K562 (cell line): Measurements from ENCODE around the gene NAPA. TPM values are rescaled to one million over a fixed set of nuclear protein-coding genes. Genes with fewer than 3 reads are reported as not detected.
A peak's percentile ranks its signal among the peaks of the same experiment; 100 is the strongest.

Experiments used
- ATAC-seq: fragments of 200-7000 bp; cut with Tn5 transposase; 3 replicates; pipeline ENCODE4 v1.9.1; 2020; ENCODE audit warnings: moderate library complexity
- BruUV-seq: library from RNA; stranded (reverse); fragments of 400-500 nt; replicated peaks from 2 replicates; lab custom pipeline; 2021; lab: Mats Ljungman, UMichigan
- CTCF ChIA-PET: fragments of 300-600 bp; formaldehyde crosslinking; extraction: SDS; loops from one replicate; lab custom pipeline; 2021; ENCODE audit warnings: low intra/inter-chr PET ratio; lab: Yijun Ruan, JAX
- POLR2A ChIA-PET: fragments of 300-600, 350-650 bp; sonication (Branson Sonifier 250); formaldehyde crosslinking; extraction: SDS; loops from one replicate; lab custom pipeline; 2021; ENCODE audit warnings: antibody characterized with exemption, inconsistent platforms; lab: Yijun Ruan, JAX
- DNase-seq, 4 experiments: peaks; one replicate each; pipeline versions ENCODE4 v3.0.0 to v3.0.0-alpha.2; 2011 to 2018; ENCODE audit warnings: low spot score in 3 of 4, mixed read lengths in 3 of 4; ENCODE audit errors: extremely low read depth in 1 of 4
- FAIRE-seq: peaks from 2 replicates; lab custom pipeline; 2011; peaks lifted over from hg19 to GRCh38; lab: Jason Lieb, UNC
- H2AFZ ChIP-seq: 2 replicates; pipeline ENCODE4 v1.6.0; 2011; ENCODE audit warnings: low read depth, low read length, control low read depth, inconsistent platforms
- H3K27ac ChIP-seq: fragments of 200-600 bp; 3 replicates; pipeline ENCODE4 v1.8.0; 2011; ENCODE audit warnings: low read depth, mild to moderate bottlenecking, control low read depth, inconsistent platforms, low read length, moderate library complexity, mixed read lengths; ENCODE audit errors: extremely low read depth
- H3K27me3 ChIP-seq, 2 experiments: fragments of 300-600 bp in 1 of 2; 2 replicates in 1 of 2; 3 replicates in 1 of 2; pipeline versions ENCODE4 v1.6.0 to v1.8.0; 2011; ENCODE audit warnings: inconsistent platforms in 2 of 2, low read length in 2 of 2, mild to moderate bottlenecking in 1 of 2, mixed read lengths in 1 of 2, moderate library complexity in 1 of 2; ENCODE audit not compliant: control insufficient read depth in 2 of 2, insufficient read depth in 2 of 2
- H3K36me3 ChIP-seq: fragments of 300-600 bp; 3 replicates; pipeline ENCODE4 v1.8.0; 2011; ENCODE audit warnings: mild to moderate bottlenecking, low read length, inconsistent platforms; ENCODE audit not compliant: control insufficient read depth, insufficient read depth
- H3K4me1 ChIP-seq, 2 experiments: fragments of 200-600 bp in 1 of 2; replicated peaks in 1 of 2; 2 replicates in 1 of 2; 3 replicates in 1 of 2; pipeline versions ENCODE4 v1.5.1 to v1.8.0; 2011; ENCODE audit warnings: inconsistent platforms in 2 of 2, low read length in 2 of 2, mild to moderate bottlenecking in 1 of 2, mixed read lengths in 1 of 2, moderate library complexity in 1 of 2; ENCODE audit not compliant: control insufficient read depth in 2 of 2, insufficient read depth in 2 of 2
- H3K4me2 ChIP-seq: 2 replicates; pipeline ENCODE4 v1.6.1; 2011; ENCODE audit warnings: low read length, control low read depth, inconsistent platforms, mixed read lengths; ENCODE audit not compliant: insufficient read depth
- H3K4me3 ChIP-seq: fragments of 200-600 bp; sonication (generic), shearing (Covaris generic); 2 replicates; pipeline ENCODE4 v1.5.1; 2016; ENCODE audit warnings: control low read depth, inconsistent platforms
- H3K79me2 ChIP-seq: fragments of 200-600 bp; 3 replicates; pipeline ENCODE4 v1.8.0; 2011; ENCODE audit warnings: low read length, inconsistent platforms; ENCODE audit not compliant: control insufficient read depth, insufficient read depth
- H3K9ac ChIP-seq, 2 experiments: 2 replicates each; pipeline versions ENCODE4 v1.6.0 to v1.6.1; 2011; ENCODE audit warnings: low read depth in 2 of 2, low read length in 2 of 2, control low read depth in 1 of 2, inconsistent platforms in 1 of 2, mild to moderate bottlenecking in 1 of 2, mixed read lengths in 1 of 2; ENCODE audit not compliant: insufficient read depth in 1 of 2
- H3K9me1 ChIP-seq: one replicate; pipeline ENCODE4 v1.6.0; 2011; ENCODE audit warnings: inconsistent platforms, mild to moderate bottlenecking, low read length, moderate library complexity; ENCODE audit not compliant: control insufficient read depth, insufficient read depth
- H3K9me3 ChIP-seq: replicated peaks from 2 replicates; pipeline ENCODE4 v1.5.1; 2011; ENCODE audit warnings: low read depth, low read length, inconsistent platforms; ENCODE audit not compliant: control insufficient read depth, insufficient read depth
- H4K20me1 ChIP-seq: replicated peaks from 2 replicates; pipeline ENCODE4 v1.6.1; 2011; ENCODE audit warnings: low read length, inconsistent platforms, mixed read lengths; ENCODE audit not compliant: control insufficient read depth, insufficient read depth
- POLR2B ChIP-seq: fragments of 450-650 bp; IDR thresholded peaks from 2 replicates; pipeline ENCODE4 v1.6.1; 2018; ENCODE audit warnings: low read depth; ENCODE audit not compliant: partially characterized antibody
- ZFP30 ChIP-seq: fragments of 250-450 bp; sonication (Bioruptor Pico); IDR thresholded peaks from 2 replicates; pipeline ENCODE4 v1.8.0; 2022; ENCODE audit warnings: moderate library complexity, mild to moderate bottlenecking, inconsistent platforms, borderline replicate concordance
- WGBS: fragments of 100-300 bp; shearing (Covaris generic); methylation state at CpG from one replicate; pipeline ENCODE4 v1.1.6; 2016; ENCODE audit warnings: low coverage, mixed read lengths; ENCODE audit not compliant: insufficient coverage; ENCODE audit errors: missing lambda C conversion rate; 5-methylcytosine and 5-hydroxymethylcytosine counted together
- in situ Hi-C: fragments of 300-500 bp; cut with MboI; formaldehyde crosslinking; loops from 4 replicates; pipeline ENCODE4 v1.15.0; 2018; ENCODE audit warnings: inconsistent platforms, mixed read lengths
- intact Hi-C: fragments of 100-400 bp; cut with micrococcal nuclease; formaldehyde crosslinking; loops from 2 replicates; pipeline ENCODE4 v1.14.2; 2022
- polyA plus RNA-seq, 8 experiments: library from polyadenylated mRNA; depleted of rRNA in 4 of 8; stranded (reverse) in 5 of 8; unstranded in 3 of 8; fragments of >200 nt; fragmentation: Nextera tagmentation in 2 of 8; fragmentation: Illumina TruSeq in 1 of 8; extraction: Ambion mirVana in 2 of 8; extraction: Trizol in 1 of 8; gene quantifications; 2 replicates each; pipeline versions ENCODE4 v1.2.1 to v1.2.3, GENCODE V29; 2011 to 2014; ENCODE audit warnings: inconsistent platforms in 1 of 8, missing spikeins in 1 of 8
- total RNA-seq, 7 experiments: library from RNA; depleted of rRNA in 6 of 7; stranded (reverse); fragments of >200 nt in 6 of 7; fragmentation: Illumina TruSeq in 2 of 7; extraction: Trizol in 2 of 7; gene quantifications; 2 replicates each; pipeline versions ENCODE4 v1.2.1 to v1.2.3, GENCODE V29; 2011 to 2021; ENCODE audit warnings: low replicate concordance in 1 of 7

Gene NAPA
- total and polyA plus RNA-seq, 9 of the 15 experiments (the other 6 are each of a cell fraction or from before 2014, with no cell fraction given) = 5.4 to 98.6 (median 77.5) TPM

GRCh38 chr19:47469363-47469700 lies 45.5 kb downstream of the NAPA start:
- H2AFZ ChIP-seq = no peak overlapping the region
- CTCF ChIA-PET = interaction anchor here (0.6 kb wide), 1 partner anchor 9 kb away, joined by 3 read pairs; no protein-coding TSS in a partner anchor
- POLR2A ChIA-PET = interaction anchor here (1.0 kb wide), 1 partner anchor 12 kb away, joined by 3 read pairs; no protein-coding TSS in a partner anchor
- no peaks in the 10 kb centered on the region for H3K79me2 ChIP-seq
- ATAC-seq (no peak), DNase-seq (no peak), FAIRE-seq (no peak)
- peaks cover 18% of the 10 kb centered on the region; the same call in 1 of the 2 replicates for H4K20me1 ChIP-seq
- no TSS peak for BruUV-seq
- in situ Hi-C loops = no loop called here
- no peak for TF ChIP-seq POLR2B
- H3K9ac ChIP-seq = no peak overlapping the region
- peaks cover 6 to 45% of the 10 kb centered on the region in 2 experiments for H3K4me1 ChIP-seq
- peaks cover 26 to 53% of the 10 kb centered on the region in 2 experiments for H3K27me3 ChIP-seq
- no peaks in the 10 kb centered on the region for H3K9me3 ChIP-seq
- WGBS = 3% methylated on average over 5 of the region's 6 CpGs
- H3K36me3 ChIP-seq = no peaks in the 10 kb centered on the region
- intact Hi-C loops = no loop called here
- no peaks in the 10 kb centered on the region for H3K9me1 ChIP-seq
- no peak overlapping the region for H3K4me2 ChIP-seq
- no peak overlapping the region for H3K4me3 ChIP-seq
- no peak overlapping the region for H3K27ac ChIP-seq

- in situ Hi-C loops = no loop called here
- no peak overlapping the region for H3K4me3 ChIP-seq
- no peak for TF ChIP-seq ZFP30 (CRISPR knock-in tag)
- H3K27ac ChIP-seq = no peak overlapping the region
- no peaks in the 10 kb centered on the region for H3K9me3 ChIP-seq
- H3K79me2 ChIP-seq = no peaks in the 10 kb centered on the region
- POLR2A ChIA-PET = interaction anchor here (0.7 to 1.7 kb wide), 2 partner anchors 11 to 14 kb away, joined by 3 to 4 read pairs; no protein-coding TSS in a partner anchor
- 0 out of 4 replicates have a peak overlapping the region, but pooled peaks of 1 of the 2 experiments have one; percentile 5 for H3K9ac ChIP-seq
- ATAC-seq = no peak
- DNase-seq = no peak
- intact Hi-C loops = no loop called here
- 28% methylated on average over 8 of the region's 9 CpGs for WGBS
- H3K4me1 ChIP-seq = peaks cover 6 to 40% of the 10 kb centered on the region in 2 experiments
- H4K20me1 ChIP-seq = peaks cover 18% of the 10 kb centered on the region; the same call in 1 of the 2 replicates
- no TSS peak for BruUV-seq
- FAIRE-seq = no peak
- H2AFZ ChIP-seq = no peak overlapping the region
- H3K36me3 ChIP-seq = no peaks in the 10 kb centered on the region
- CTCF ChIA-PET = no interaction called here
- H3K27me3 ChIP-seq = peaks cover 29 to 61% of the 10 kb centered on the region in 2 experiments
- H3K4me2 ChIP-seq = no peak overlapping the region
- no peaks in the 10 kb centered on the region for H3K9me1 ChIP-seq
These were observed 46.9 kb downstream of the NAPA start for GRCh38 chr19:47467914-47468313.
